HG02610 (cell line): ENCODE measurements around the gene AGPAT3.

Experiments used
- ATAC-seq: cut with Tn5 transposase; IDR thresholded peaks from one replicate; pipeline ENCODE4 v1.9.1; 2021; ENCODE audit warnings: mild to moderate bottlenecking, moderate library complexity; ENCODE audit not compliant: unreplicated experiment

The AGPAT3 gene

GRCh38 chr21:43934716-43935705, 70.0 kb downstream of the AGPAT3 start:
- ATAC-seq: no peak

- ATAC-seq: no peak
Observed at GRCh38 chr21:43935711-43936110, 70.7 kb downstream of the AGPAT3 start.

- no peak for ATAC-seq
Observed at GRCh38 chr21:43936247-43936967, 71.4 kb downstream of the AGPAT3 start.

- no peak for ATAC-seq
Observed at GRCh38 chr21:43937051-43937832, 72.2 kb downstream of the AGPAT3 start.

GRCh38 chr21:43937891-43938309, 72.9 kb downstream of the AGPAT3 start:
- ATAC-seq: no peak

GRCh38 chr21:43938751-43939442, 73.9 kb downstream of the AGPAT3 start:
- ATAC-seq: peak; percentile 60

GRCh38 chr21:43939443-43940328, 74.7 kb downstream of the AGPAT3 start:
- no peak for ATAC-seq

- no peak for ATAC-seq
Observed at GRCh38 chr21:43940329-43941050, 75.5 kb downstream of the AGPAT3 start.

- no peak for ATAC-seq
Observed at GRCh38 chr21:43942201-43942600, 77.2 kb downstream of the AGPAT3 start.

GRCh38 chr21:43942621-43943020, 77.6 kb downstream of the AGPAT3 start:
- ATAC-seq: no peak

- ATAC-seq: no peak
Observed at GRCh38 chr21:43943512-43944077, 78.6 kb downstream of the AGPAT3 start.

GRCh38 chr21:43944078-43944633, 79.1 kb downstream of the AGPAT3 start:
- no peak for ATAC-seq

- ATAC-seq: no peak
Observed at GRCh38 chr21:43944757-43945156, 79.7 kb downstream of the AGPAT3 start.

GRCh38 chr21:43948740-43949498, 83.9 kb downstream of the AGPAT3 start:
- ATAC-seq: no peak

- ATAC-seq: no peak
Observed at GRCh38 chr21:43949499-43950208, 84.6 kb downstream of the AGPAT3 start.

GRCh38 chr21:43950481-43950880, 85.5 kb downstream of the AGPAT3 start:
- no peak for ATAC-seq

- no peak for ATAC-seq
Observed at GRCh38 chr21:43950936-43951335, 85.9 kb downstream of the AGPAT3 start.
